ENCODE data around the gene PEX5L.

The PEX5L gene

DNA sequence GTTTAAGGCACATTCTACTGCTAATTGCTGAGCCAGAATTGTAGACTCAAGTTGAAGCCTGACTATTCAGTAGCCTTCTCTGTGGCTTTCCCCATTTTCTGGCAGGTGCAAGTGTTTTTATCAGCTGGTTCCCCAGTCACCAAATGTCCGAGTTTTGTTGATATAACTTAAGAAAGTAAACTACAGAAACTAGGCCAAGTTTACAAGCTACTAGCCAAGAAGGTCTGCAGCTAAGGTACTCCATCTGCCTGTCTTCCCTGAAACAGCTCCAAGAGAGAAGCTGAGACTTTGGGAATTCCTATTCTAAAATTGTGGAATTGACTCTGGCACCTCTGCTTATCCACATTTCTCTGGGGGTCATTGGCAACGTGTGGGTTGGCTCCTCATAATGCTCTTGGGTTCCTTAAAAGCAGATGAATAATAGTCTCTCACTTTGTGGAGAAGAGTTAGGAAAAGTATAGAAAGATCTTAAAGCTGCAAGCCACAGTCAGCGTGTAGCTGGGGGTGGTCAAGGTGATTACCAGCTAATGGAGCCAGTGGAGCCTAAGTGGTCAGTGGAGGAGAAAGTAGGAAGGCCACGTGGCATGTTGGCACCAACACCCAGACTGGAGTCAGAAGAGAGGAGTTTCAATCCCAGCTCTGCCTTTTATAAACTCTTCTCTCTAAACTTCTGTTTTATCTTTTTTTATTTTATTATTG lies 128.8 kb downstream of the PEX5L start:
- no peak overlapping the region for H3K4me3 ChIP-seq (ENCODE audit: low read depth, low read length)
- TF ChIP-seq CTCF (IDR thresholded peaks at IDR 0.05; ENCODE audit: low read depth, low read length) = no peak
- no peak for DNase-seq (ENCODE audit: low read depth, low spot score)
- in situ Hi-C loops (cut with HindIII; ENCODE audit: low sequenced_read_pairs) = no loop called here

- DNase-seq (ENCODE audit: low read depth, low spot score) = no peak
- in situ Hi-C loops (cut with HindIII; ENCODE audit: low sequenced_read_pairs) = no loop called here
- TF ChIP-seq CTCF (IDR thresholded peaks at IDR 0.05; ENCODE audit: low read depth, low read length) = no peak
- no peak overlapping the region for H3K4me3 ChIP-seq (ENCODE audit: low read depth, low read length)
Measured at GRCh38 chr3:179902061-179902460, 134.7 kb downstream of the PEX5L start.

DNA sequence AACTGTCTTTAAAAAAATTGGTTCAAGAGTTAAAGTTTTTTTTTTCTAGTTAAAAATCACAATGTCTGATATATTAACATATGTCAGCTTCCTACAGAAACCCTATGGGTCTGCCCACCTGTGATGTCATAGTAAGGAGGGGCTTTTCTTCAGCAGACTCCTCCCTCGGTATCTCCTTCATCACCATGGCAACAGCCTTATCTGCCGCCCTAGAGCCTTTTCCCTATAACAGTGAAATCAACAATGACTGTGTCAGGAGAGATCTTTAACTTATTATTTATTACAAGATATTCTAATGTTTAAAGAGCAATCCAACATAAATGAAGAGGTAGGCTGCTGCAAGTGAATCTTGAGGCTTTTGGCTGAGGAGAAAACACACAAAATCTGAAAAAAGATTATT lies 138.7 kb downstream of the PEX5L start:
- in situ Hi-C loops (cut with HindIII; ENCODE audit: low sequenced_read_pairs) = no loop called here
- no peak for TF ChIP-seq CTCF (IDR thresholded peaks at IDR 0.05; ENCODE audit: low read depth, low read length)
- H3K4me3 ChIP-seq (ENCODE audit: low read depth, low read length) = no peak overlapping the region
- peak; percentile 23 for DNase-seq (ENCODE audit: low read depth, low spot score)

DNA sequence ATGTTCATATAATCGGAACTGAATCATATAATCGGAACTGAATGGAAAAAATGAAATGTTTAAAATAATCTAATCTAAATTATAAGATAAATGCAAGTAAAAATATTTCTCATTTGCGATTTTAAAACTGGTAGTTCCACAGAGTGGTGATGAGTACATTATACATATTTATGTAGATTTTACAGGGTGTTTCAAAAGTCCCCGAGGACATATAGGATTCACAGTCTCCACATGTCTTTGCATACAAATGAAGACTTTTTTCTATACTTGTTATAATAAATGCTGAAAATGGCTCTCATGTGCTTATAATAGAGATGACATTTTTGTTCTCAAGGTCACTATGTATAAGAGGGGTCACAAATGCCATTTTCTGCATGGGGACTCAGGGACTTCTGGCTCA lies 139.5 kb downstream of the PEX5L start:
- in situ Hi-C loops (cut with HindIII; ENCODE audit: low sequenced_read_pairs) = no loop called here
- no peak for TF ChIP-seq CTCF (IDR thresholded peaks at IDR 0.05; ENCODE audit: low read depth, low read length)
- no peak overlapping the region for H3K4me3 ChIP-seq (ENCODE audit: low read depth, low read length)
- DNase-seq (ENCODE audit: low read depth, low spot score) = no peak

- DNase-seq (ENCODE audit: low read depth, low spot score) = no peak
- H3K4me3 ChIP-seq (ENCODE audit: low read depth, low read length) = no peak overlapping the region
- in situ Hi-C loops (cut with HindIII; ENCODE audit: low sequenced_read_pairs) = no loop called here
- TF ChIP-seq CTCF (IDR thresholded peaks at IDR 0.05; ENCODE audit: low read depth, low read length) = no peak
Measured at GRCh38 chr3:179896507-179896906, 140.2 kb downstream of the PEX5L start.

DNA sequence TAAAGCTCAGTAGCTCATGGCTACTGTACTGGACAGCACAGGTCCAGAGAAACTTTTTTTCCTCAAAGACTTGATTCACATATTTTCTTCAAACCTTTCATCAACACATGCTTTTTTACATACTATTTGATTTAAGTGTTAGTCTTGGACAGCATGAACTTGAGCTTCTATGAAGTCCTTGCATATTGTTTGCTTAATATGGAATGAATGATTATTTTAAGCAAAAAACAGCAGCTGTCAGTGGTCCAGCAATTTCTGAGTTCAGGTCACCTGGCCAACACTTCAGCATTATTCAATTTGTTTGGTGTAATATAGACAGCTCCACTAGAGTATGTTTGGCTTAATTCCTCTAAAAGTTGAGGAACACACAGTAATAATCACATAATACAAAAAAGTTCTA lies 141.4 kb downstream of the PEX5L start:
- in situ Hi-C loops (cut with HindIII; ENCODE audit: low sequenced_read_pairs) = no loop called here
- TF ChIP-seq CTCF (IDR thresholded peaks at IDR 0.05; ENCODE audit: low read depth, low read length) = no peak
- DNase-seq (ENCODE audit: low read depth, low spot score) = no peak
- H3K4me3 ChIP-seq (ENCODE audit: low read depth, low read length) = no peak overlapping the region

All from astrocyte of the spinal cord (primary cell).